ENCODE results near the gene GDPD4.

Gene GDPD4

GRCh38 chr11:77179681-77180080, 121.8 kb downstream of the GDPD4 start:
- no peak for DNase-seq (ENCODE audit: low read depth)
- no peak for TF ChIP-seq CTCF (IDR thresholded peaks at IDR 0.05; ENCODE audit: low read depth, low read length, missing control alignments)
- in situ Hi-C loops (cut with HindIII; ENCODE audit: low sequenced_read_pairs): no loop called here
- H3K4me3 ChIP-seq (ENCODE audit: low read depth, low read length): no peak overlapping the region

- H3K4me3 ChIP-seq (ENCODE audit: low read depth, low read length): no peak overlapping the region
- DNase-seq (ENCODE audit: low read depth): no peak
- TF ChIP-seq CTCF (IDR thresholded peaks at IDR 0.05; ENCODE audit: low read depth, low read length, missing control alignments): no peak
- in situ Hi-C loops (cut with HindIII; ENCODE audit: low sequenced_read_pairs): no loop called here
Measured at GRCh38 chr11:77179048-77179447, 122.4 kb downstream of the GDPD4 start.

GRCh38 chr11:77178150-77178549, 123.3 kb downstream of the GDPD4 start:
- H3K4me3 ChIP-seq (ENCODE audit: low read depth, low read length): no peak overlapping the region
- in situ Hi-C loops (cut with HindIII; ENCODE audit: low sequenced_read_pairs): no loop called here
- TF ChIP-seq CTCF (IDR thresholded peaks at IDR 0.05; ENCODE audit: low read depth, low read length, missing control alignments): no peak
- no peak for DNase-seq (ENCODE audit: low read depth)

GRCh38 chr11:77176996-77177395, 124.5 kb downstream of the GDPD4 start:
- no peak for TF ChIP-seq CTCF (IDR thresholded peaks at IDR 0.05; ENCODE audit: low read depth, low read length, missing control alignments)
- no peak for DNase-seq (ENCODE audit: low read depth)
- H3K4me3 ChIP-seq (ENCODE audit: low read depth, low read length): no peak overlapping the region
- in situ Hi-C loops (cut with HindIII; ENCODE audit: low sequenced_read_pairs): no loop called here

GRCh38 chr11:77175869-77176539, 125.5 kb downstream of the GDPD4 start:
- in situ Hi-C loops (cut with HindIII; ENCODE audit: low sequenced_read_pairs): no loop called here
- no peak overlapping the region for H3K4me3 ChIP-seq (ENCODE audit: low read depth, low read length)
- no peak for DNase-seq (ENCODE audit: low read depth)
- TF ChIP-seq CTCF (IDR thresholded peaks at IDR 0.05; ENCODE audit: low read depth, low read length, missing control alignments): no peak

GRCh38 chr11:77175021-77175842, 126.3 kb downstream of the GDPD4 start:
- no peak for DNase-seq (ENCODE audit: low read depth)
- in situ Hi-C loops (cut with HindIII; ENCODE audit: low sequenced_read_pairs): no loop called here
- H3K4me3 ChIP-seq (ENCODE audit: low read depth, low read length): no peak overlapping the region
- no peak for TF ChIP-seq CTCF (IDR thresholded peaks at IDR 0.05; ENCODE audit: low read depth, low read length, missing control alignments)
